CD14-positive monocyte (primary cell): ENCODE data around the gene HNF1B. TPM values are rescaled to one million over a fixed set of nuclear protein-coding genes. Genes with fewer than 3 reads are reported as not detected.

Source experiments
- DNase-seq, 3 donors: peaks; one replicate each; pipeline ENCODE4 v3.0.0-alpha.2; 2011 to 2022
- H2AFZ ChIP-seq: 2 replicates; pipeline ENCODE4 v1.6.0; 2012; ENCODE audit warnings: mild to moderate bottlenecking, low read depth, low read length, inconsistent platforms; ENCODE audit not compliant: insufficient read depth, poor library complexity, severe bottlenecking
- H3K27ac ChIP-seq, 2 donors: 1 replicate in 1 of 2; 2 replicates in 1 of 2; pipeline ENCODE4 v1.5.1; 2012 to 2013; ENCODE audit warnings: low read length in 2 of 2, control low read depth in 1 of 2, inconsistent platforms in 1 of 2, low read depth in 1 of 2, mild to moderate bottlenecking in 1 of 2
- H3K27me3 ChIP-seq, 2 donors: one replicate each; pipeline versions ENCODE4 v1.6.0 to v1.6.1; 2011 to 2013; ENCODE audit warnings: low read length in 2 of 2; ENCODE audit not compliant: control insufficient read depth in 2 of 2, insufficient read depth in 2 of 2
- H3K36me3 ChIP-seq, 2 donors: replicated peaks in 1 of 2; 1 replicate in 1 of 2; 2 replicates in 1 of 2; pipeline versions ENCODE4 v1.5.1 to v1.6.1; 2012 to 2013; ENCODE audit warnings: low read length in 2 of 2, control low read depth in 1 of 2, inconsistent platforms in 1 of 2, mild to moderate bottlenecking in 1 of 2; ENCODE audit not compliant: insufficient read depth in 2 of 2, control insufficient read depth in 1 of 2
- H3K4me1 ChIP-seq, 2 donors: 1 replicate in 1 of 2; 2 replicates in 1 of 2; pipeline versions ENCODE4 v1.5.1 to v1.6.1; 2012 to 2013; ENCODE audit warnings: low read length in 2 of 2, control low read depth in 1 of 2, inconsistent platforms in 1 of 2, mild to moderate bottlenecking in 1 of 2, moderate library complexity in 1 of 2; ENCODE audit not compliant: insufficient read depth in 2 of 2, control insufficient read depth in 1 of 2
- H3K4me2 ChIP-seq: replicated peaks from 2 replicates; pipeline ENCODE3; 2012; ENCODE audit warnings: low read length, moderate library complexity, mild to moderate bottlenecking; ENCODE audit not compliant: poor library complexity, severe bottlenecking; ENCODE audit errors: extremely low read depth
- H3K4me3 ChIP-seq, 3 experiments: fragments of 200-600 bp in 1 of 3; sonication (generic) in 1 of 3; replicated peaks in 1 of 3; 1 replicate in 2 of 3; 2 replicates in 1 of 3; pipeline ENCODE4 v1.5.1; 2011 to 2013; ENCODE audit warnings: low read length in 3 of 3, mild to moderate bottlenecking in 3 of 3, control low read depth in 2 of 3, low read depth in 2 of 3, inconsistent platforms in 1 of 3, moderate library complexity in 1 of 3
- H3K79me2 ChIP-seq: 2 replicates; pipeline ENCODE4 v1.6.0; 2012; ENCODE audit warnings: mild to moderate bottlenecking, control low read depth, inconsistent platforms, low read length, moderate library complexity; ENCODE audit not compliant: insufficient read depth
- H3K9ac ChIP-seq: 2 replicates; pipeline ENCODE4 v1.6.0; 2017; ENCODE audit warnings: low read length, mild to moderate bottlenecking; ENCODE audit not compliant: insufficient read depth, poor library complexity, severe bottlenecking
- H3K9me3 ChIP-seq, 2 donors: replicated peaks in 1 of 2; 1 replicate in 1 of 2; 2 replicates in 1 of 2; pipeline versions ENCODE4 v1.5.1 to v1.6.1; 2012 to 2013; ENCODE audit warnings: low read length in 2 of 2, control low read depth in 1 of 2; ENCODE audit not compliant: control insufficient read depth in 1 of 2, insufficient read depth in 1 of 2
- H4K20me1 ChIP-seq: 2 replicates; pipeline ENCODE4 v1.6.0; 2012; ENCODE audit warnings: mild to moderate bottlenecking, low read length, control low read depth, moderate library complexity; ENCODE audit not compliant: insufficient read depth
- H3K27ac Mint-ChIP-seq, 7 donors: one replicate each; pipeline ENCODE4 v1.8.0; 2020; ENCODE audit warnings: mild to moderate bottlenecking in 7 of 7, mixed read lengths in 7 of 7, moderate library complexity in 6 of 7, inconsistent platforms in 2 of 7
- H3K27me3 Mint-ChIP-seq, 3 donors: one replicate each; pipeline ENCODE4 v1.8.0; 2021 to 2022; ENCODE audit warnings: low read depth in 3 of 3, mild to moderate bottlenecking in 3 of 3, mixed read lengths in 3 of 3, moderate library complexity in 3 of 3, inconsistent platforms in 1 of 3
- H3K36me3 Mint-ChIP-seq, 2 donors: one replicate each; pipeline ENCODE4 v1.8.0; 2020; ENCODE audit warnings: mixed read lengths in 2 of 2, inconsistent platforms in 1 of 2, mild to moderate bottlenecking in 1 of 2
- H3K4me1 Mint-ChIP-seq: one replicate; pipeline ENCODE4 v1.8.0; 2020; ENCODE audit warnings: mild to moderate bottlenecking, mixed read lengths
- H3K4me3 Mint-ChIP-seq, 2 donors: one replicate each; pipeline ENCODE4 v1.8.0; 2020; ENCODE audit warnings: mild to moderate bottlenecking in 2 of 2, mixed read lengths in 2 of 2, moderate library complexity in 1 of 2
- H3K9me3 Mint-ChIP-seq, 7 donors: one replicate each; pipeline ENCODE4 v1.8.0; 2020 to 2022; ENCODE audit warnings: mixed read lengths in 7 of 7, mild to moderate bottlenecking in 6 of 7, moderate library complexity in 6 of 7, inconsistent platforms in 2 of 7
- WGBS: methylation state at CpG from one replicate; pipeline ENCODE4 v1.1.5; 2013; ENCODE audit warnings: missing lambda C conversion rate; ENCODE audit not compliant: insufficient coverage; 5-methylcytosine and 5-hydroxymethylcytosine counted together
- intact Hi-C, 2 donors: fragments of 100-400 bp; cut with micrococcal nuclease; formaldehyde crosslinking; loops; one replicate each; pipeline versions ENCODE4 v1.15.0 to v1.15.1; 2023
- polyA plus RNA-seq, 3 donors: library from polyadenylated mRNA; depleted of rRNA in 1 of 3; unstranded in 2 of 3; stranded (reverse) in 1 of 3; fragments of 300-500 nt in 2 of 3; fragments of >200 nt in 1 of 3; fragmentation: Illumina TruSeq in 2 of 3; gene quantifications; 1 replicate in 2 of 3; 2 replicates in 1 of 3; pipeline ENCODE4 v1.2.3, GENCODE V29; 2012 to 2021
- TF ChIP-seq, protein P1 (sequence below): fragments of 200-600 bp; IDR thresholded peaks from one replicate; pipeline ENCODE4 v1.8.0; 2022; ENCODE audit warnings: antibody characterized with exemption, mild to moderate bottlenecking

The HNF1B gene
- polyA plus RNA-seq, 3 donors, result not detected

DNA sequence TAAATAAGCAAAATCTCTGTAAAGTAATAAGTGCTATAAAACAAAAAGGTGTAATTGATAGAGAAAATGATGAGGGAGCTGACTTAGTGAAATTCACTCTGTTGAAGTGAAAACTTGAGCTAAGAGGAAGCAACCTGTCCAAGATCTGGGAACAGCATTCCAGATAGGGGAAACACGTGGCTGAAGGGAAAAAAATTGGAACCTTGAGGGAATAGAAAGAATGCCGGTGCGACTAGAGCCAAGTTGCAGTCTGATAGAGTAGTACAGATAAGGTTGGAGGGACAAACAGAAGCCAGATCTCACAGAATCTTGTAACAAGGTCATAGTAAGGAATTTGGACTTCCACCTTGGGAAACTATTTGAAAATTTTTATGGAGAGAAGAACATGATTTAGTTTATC, 101.0 kb downstream of the HNF1B start:
- Histone ChIP-seq H3K9me3 (no peaks in the 10 kb centered on the region), H3K36me3 (peaks cover 18 to 20% of the 10 kb centered on the region in 2 donors), H3K4me2 (peak overlapping the region; percentile 99), H3K4me3 (peak overlapping the region in 1 of 3 experiments; percentile 95), H3K27me3 (peaks cover 42% of the 10 kb centered on the region in 2 donors), H3K27ac (no peak overlapping the region), H4K20me1 (peaks cover 7% of the 10 kb centered on the region), H3K79me2 (peaks cover 36% of the 10 kb centered on the region), H2AFZ (peak overlapping the region; percentile 39), H3K9ac (no peak overlapping the region), H3K4me1 (peaks cover 13 to 19% of the 10 kb centered on the region in 2 donors)
- peak overlapping the region in 1 of 7 donors; percentile 71 for H3K27ac Mint-ChIP-seq
- H3K4me1 Mint-ChIP-seq, result peaks cover 27% of the 10 kb centered on the region
- intact Hi-C loops, result no loop called here
- DNase-seq, result no peak
- peaks cover 14 to 24% of the 10 kb centered on the region in 2 donors for H3K36me3 Mint-ChIP-seq
- peaks cover 31 to 44% (median 41%) of the 10 kb centered on the region in 3 donors for H3K27me3 Mint-ChIP-seq
- peaks cover 0 to 2% (median 0%) of the 10 kb centered on the region in 7 donors for H3K9me3 Mint-ChIP-seq
- peak overlapping the region; percentile 92 to 96 for H3K4me3 Mint-ChIP-seq
- 65% methylated on average over 3 of the region's 3 CpGs for WGBS
- TF ChIP-seq, protein P1, sequence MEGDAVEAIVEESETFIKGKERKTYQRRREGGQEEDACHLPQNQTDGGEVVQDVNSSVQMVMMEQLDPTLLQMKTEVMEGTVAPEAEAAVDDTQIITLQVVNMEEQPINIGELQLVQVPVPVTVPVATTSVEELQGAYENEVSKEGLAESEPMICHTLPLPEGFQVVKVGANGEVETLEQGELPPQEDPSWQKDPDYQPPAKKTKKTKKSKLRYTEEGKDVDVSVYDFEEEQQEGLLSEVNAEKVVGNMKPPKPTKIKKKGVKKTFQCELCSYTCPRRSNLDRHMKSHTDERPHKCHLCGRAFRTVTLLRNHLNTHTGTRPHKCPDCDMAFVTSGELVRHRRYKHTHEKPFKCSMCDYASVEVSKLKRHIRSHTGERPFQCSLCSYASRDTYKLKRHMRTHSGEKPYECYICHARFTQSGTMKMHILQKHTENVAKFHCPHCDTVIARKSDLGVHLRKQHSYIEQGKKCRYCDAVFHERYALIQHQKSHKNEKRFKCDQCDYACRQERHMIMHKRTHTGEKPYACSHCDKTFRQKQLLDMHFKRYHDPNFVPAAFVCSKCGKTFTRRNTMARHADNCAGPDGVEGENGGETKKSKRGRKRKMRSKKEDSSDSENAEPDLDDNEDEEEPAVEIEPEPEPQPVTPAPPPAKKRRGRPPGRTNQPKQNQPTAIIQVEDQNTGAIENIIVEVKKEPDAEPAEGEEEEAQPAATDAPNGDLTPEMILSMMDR, result no peak

DNA sequence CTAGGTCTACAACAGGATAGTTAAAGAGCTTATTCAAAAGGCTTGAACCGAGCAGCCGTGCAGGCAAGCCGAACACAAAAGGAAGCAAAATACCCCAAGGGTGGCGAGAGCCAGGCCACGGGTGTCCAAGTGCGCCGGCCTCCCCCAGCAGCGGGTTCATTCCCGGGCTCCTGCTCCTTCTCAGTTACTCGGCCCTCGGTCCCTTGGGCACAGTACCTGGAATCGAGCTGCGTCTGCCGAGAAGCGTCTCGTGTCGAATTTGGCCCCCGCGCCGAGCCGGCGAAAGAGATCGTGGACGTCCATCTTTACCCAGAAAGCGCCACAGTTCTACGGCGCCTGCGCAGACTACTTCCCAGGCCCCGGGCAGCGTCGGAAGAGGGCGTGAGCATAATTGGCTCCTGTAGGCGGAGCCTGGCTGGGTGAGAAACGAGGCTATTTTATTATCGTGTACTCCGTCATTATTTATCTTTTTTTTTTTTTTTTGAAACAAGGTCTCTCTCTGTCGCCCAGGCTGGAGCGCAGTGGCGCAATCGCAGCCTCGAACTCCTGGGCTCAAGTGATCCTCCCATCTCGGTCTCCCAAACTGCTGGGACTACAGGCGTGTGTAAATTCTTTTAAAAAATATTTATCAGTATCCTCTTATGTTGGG, 101.6 kb downstream of the HNF1B start, which contains the start of gene DDX52:
Gene DDX52, minus strand, starts transcription at position 329 of the 649 bp plus-strand sequence. Its CDS starts 26 bp downstream, at position 303.
- Histone ChIP-seq H3K9ac (peak within 1 kb of the TSS; percentile 82), H3K4me1 (peaks cover 13 to 19% of the 10 kb centered on the region in 2 donors), H3K4me3 (peak within 1 kb of the TSS; percentile 86 to 95 (median 92)), H2AFZ (peak within 1 kb of the TSS; percentile 93), H3K36me3 (peaks cover 19 to 25% of the 10 kb centered on the region in 2 donors), H3K27ac (peak within 1 kb of the TSS; percentile 68 to 90), H3K4me2 (peak within 1 kb of the TSS; percentile 99), H3K79me2 (peaks cover 37% of the 10 kb centered on the region), H4K20me1 (peaks cover 7% of the 10 kb centered on the region), H3K9me3 (no peaks in the 10 kb centered on the region), H3K27me3 (peaks cover 37 to 39% of the 10 kb centered on the region in 2 donors)
- peaks cover 16 to 28% of the 10 kb centered on the region in 2 donors for H3K36me3 Mint-ChIP-seq
- under 1% methylated on average over 28 of the region's 43 CpGs for WGBS
- peak within 1 kb of the TSS; percentile 92 to 96 for H3K4me3 Mint-ChIP-seq
- H3K9me3 Mint-ChIP-seq, result peaks cover 0 to 2% (median 0%) of the 10 kb centered on the region in 7 donors
- H3K4me1 Mint-ChIP-seq, result peaks cover 27% of the 10 kb centered on the region
- intact Hi-C loops, result no loop called here
- peaks cover 29 to 41% (median 36%) of the 10 kb centered on the region in 3 donors for H3K27me3 Mint-ChIP-seq
- peak; percentile 88 to 90 (median 88) for DNase-seq
- TF ChIP-seq, protein P1, result no peak
- peak within 1 kb of the TSS; percentile 82 to 97 (median 92) for H3K27ac Mint-ChIP-seq
